Left ventricle myocardium inferior (tissue), 1 donor: ENCODE data around the gene LIN7B. TPM values are rescaled to one million over a fixed set of nuclear protein-coding genes. Genes with fewer than 3 reads are reported as not detected.
A peak's percentile ranks its signal among the peaks of the same experiment; 100 is the strongest.

Experiments
- DNase-seq: peaks from one replicate; pipeline ENCODE4 v3.0.0-alpha.2; 2020
- H3K27ac ChIP-seq: fragments of 200-600 bp; replicated peaks from 2 replicates; pipeline ENCODE4 v1.8.0; 2021
- H3K27me3 ChIP-seq: fragments of 200-600 bp; 2 replicates; pipeline ENCODE4 v1.8.0; 2021; ENCODE audit warnings: low read depth
- H3K36me3 ChIP-seq: fragments of 200-600 bp; 2 replicates; pipeline ENCODE4 v1.8.0; 2021
- H3K4me1 ChIP-seq: fragments of 200-600 bp; 2 replicates; pipeline ENCODE4 v1.8.0; 2021
- H3K4me3 ChIP-seq: fragments of 200-600 bp; 2 replicates; pipeline ENCODE4 v1.8.0; 2021; ENCODE audit warnings: mild to moderate bottlenecking, moderate library complexity
- H3K9me3 ChIP-seq: fragments of 200-600 bp; replicated peaks from 2 replicates; pipeline ENCODE4 v1.8.0; 2021
- intact Hi-C: fragments of 100-400 bp; cut with micrococcal nuclease; formaldehyde crosslinking; loops from one replicate; pipeline ENCODE4 v1.11.0; 2022
- total RNA-seq: library from RNA; stranded (reverse); fragmentation: NEBNext Ultra II Directional; extraction: Animal tissue kit (Norgen Biotek cat#: 25700); gene quantifications from one replicate; pipeline ENCODE4 v1.2.1, GENCODE V29; 2021
- TF ChIP-seq, protein P1 (sequence below): fragments of 200-600 bp; IDR thresholded peaks from 2 replicates; pipeline ENCODE4 v1.8.0; 2021; ENCODE audit warnings: antibody characterized with exemption, mild to moderate bottlenecking, borderline replicate concordance
- donor health status: DM: no; HTN: yes; CAD: no; lungs with severe emphysema.

The LIN7B gene
- total RNA-seq, 1 donor from 2014 or later: 23.4 TPM

- TF ChIP-seq, protein P1, sequence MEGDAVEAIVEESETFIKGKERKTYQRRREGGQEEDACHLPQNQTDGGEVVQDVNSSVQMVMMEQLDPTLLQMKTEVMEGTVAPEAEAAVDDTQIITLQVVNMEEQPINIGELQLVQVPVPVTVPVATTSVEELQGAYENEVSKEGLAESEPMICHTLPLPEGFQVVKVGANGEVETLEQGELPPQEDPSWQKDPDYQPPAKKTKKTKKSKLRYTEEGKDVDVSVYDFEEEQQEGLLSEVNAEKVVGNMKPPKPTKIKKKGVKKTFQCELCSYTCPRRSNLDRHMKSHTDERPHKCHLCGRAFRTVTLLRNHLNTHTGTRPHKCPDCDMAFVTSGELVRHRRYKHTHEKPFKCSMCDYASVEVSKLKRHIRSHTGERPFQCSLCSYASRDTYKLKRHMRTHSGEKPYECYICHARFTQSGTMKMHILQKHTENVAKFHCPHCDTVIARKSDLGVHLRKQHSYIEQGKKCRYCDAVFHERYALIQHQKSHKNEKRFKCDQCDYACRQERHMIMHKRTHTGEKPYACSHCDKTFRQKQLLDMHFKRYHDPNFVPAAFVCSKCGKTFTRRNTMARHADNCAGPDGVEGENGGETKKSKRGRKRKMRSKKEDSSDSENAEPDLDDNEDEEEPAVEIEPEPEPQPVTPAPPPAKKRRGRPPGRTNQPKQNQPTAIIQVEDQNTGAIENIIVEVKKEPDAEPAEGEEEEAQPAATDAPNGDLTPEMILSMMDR: no peak
- H3K4me3 ChIP-seq: peak overlapping the region; percentile 80
- H3K27ac ChIP-seq: peak overlapping the region; percentile 95
- peaks cover 64% of the 10 kb centered on the region for H3K4me1 ChIP-seq
- peak; percentile 65 for DNase-seq
- H3K36me3 ChIP-seq: no peaks in the 10 kb centered on the region
- H3K9me3 ChIP-seq: no peaks in the 10 kb centered on the region
- no peaks in the 10 kb centered on the region for H3K27me3 ChIP-seq
- intact Hi-C loops: no loop called here
These were observed 41.7 kb downstream of the LIN7B start for GRCh38 chr19:49155820-49156346.

DNA sequence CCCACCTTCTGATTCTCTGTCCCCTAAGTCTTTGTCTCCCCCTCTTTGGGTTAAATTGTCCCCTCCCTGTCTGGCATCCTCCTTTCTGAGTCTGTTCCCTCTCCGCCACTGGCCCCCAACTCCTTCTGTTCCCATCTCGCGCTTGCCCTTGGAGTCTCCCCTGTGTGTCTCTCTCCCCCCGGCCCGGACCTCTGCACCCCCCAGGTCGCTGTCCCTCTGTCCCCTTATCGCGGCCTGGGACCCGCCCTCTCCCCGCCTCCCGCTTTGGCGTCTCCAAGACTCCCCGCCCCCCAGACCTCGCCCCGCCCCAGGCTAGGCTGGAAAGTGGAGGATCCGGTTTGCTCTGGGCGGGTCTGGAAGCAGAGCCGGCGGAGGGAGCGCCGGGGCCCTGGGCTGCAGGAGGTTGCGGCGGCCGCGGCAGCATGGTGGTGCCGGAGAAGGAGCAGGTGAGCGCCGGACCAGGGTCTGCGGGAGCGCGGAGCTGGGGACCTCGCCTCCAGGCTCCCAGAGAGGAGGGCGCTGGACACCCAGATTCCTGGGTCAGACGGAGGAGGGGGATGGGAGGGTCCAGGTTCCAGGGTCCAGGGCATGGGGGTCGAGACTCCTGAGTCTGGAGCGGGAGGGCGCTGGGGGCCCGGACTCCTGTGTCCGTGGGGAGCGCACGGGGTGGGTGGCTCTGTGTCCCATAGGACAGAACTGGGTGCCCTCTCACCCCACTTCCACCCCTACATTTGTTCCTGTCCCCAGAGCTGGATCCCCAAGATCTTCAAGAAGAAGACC, 43.5 kb downstream of the LIN7B start, which contains the start of gene TRPM4:
Gene TRPM4 (plus strand): TSS at position 348 of the 780 bp plus-strand sequence. CDS start 75 bp downstream, at position 423.
- intact Hi-C loops: no loop called here
- TF ChIP-seq, protein P1: no peak

GRCh38 chr19:49160450-49161189, 46.5 kb downstream of the LIN7B start:
- Histone ChIP-seq H3K4me1 (peaks cover 62% of the 10 kb centered on the region), H3K36me3 (no peaks in the 10 kb centered on the region), H3K27ac (peak overlapping the region; percentile 97), H3K9me3 (no peaks in the 10 kb centered on the region), H3K4me3 (peak overlapping the region; percentile 93), H3K27me3 (no peaks in the 10 kb centered on the region)
- TF ChIP-seq, protein P1: no peak
- no peak for DNase-seq
- intact Hi-C loops: no loop called here

More for the DNA sequence above, 43.5 kb downstream of the LIN7B start, which contains the start of gene TRPM4:
- Histone ChIP-seq H3K36me3 (no peaks in the 10 kb centered on the region), H3K4me3 (peak within 1 kb of the TSS; percentile 93), H3K27me3 (no peaks in the 10 kb centered on the region), H3K9me3 (no peaks in the 10 kb centered on the region), H3K27ac (peak within 1 kb of the TSS; percentile 97), H3K4me1 (peaks cover 49% of the 10 kb centered on the region)
- peak; percentile 96 for DNase-seq

GRCh38 chr19:49161987-49162386, 47.8 kb downstream of the LIN7B start:
- Histone ChIP-seq H3K4me1 (peaks cover 68% of the 10 kb centered on the region), H3K9me3 (no peaks in the 10 kb centered on the region), H3K27me3 (no peaks in the 10 kb centered on the region), H3K36me3 (no peaks in the 10 kb centered on the region), H3K4me3 (no peak overlapping the region), H3K27ac (peak overlapping the region; percentile 52)
- DNase-seq: no peak
- TF ChIP-seq, protein P1: no peak
- intact Hi-C loops: no loop called here

DNA sequence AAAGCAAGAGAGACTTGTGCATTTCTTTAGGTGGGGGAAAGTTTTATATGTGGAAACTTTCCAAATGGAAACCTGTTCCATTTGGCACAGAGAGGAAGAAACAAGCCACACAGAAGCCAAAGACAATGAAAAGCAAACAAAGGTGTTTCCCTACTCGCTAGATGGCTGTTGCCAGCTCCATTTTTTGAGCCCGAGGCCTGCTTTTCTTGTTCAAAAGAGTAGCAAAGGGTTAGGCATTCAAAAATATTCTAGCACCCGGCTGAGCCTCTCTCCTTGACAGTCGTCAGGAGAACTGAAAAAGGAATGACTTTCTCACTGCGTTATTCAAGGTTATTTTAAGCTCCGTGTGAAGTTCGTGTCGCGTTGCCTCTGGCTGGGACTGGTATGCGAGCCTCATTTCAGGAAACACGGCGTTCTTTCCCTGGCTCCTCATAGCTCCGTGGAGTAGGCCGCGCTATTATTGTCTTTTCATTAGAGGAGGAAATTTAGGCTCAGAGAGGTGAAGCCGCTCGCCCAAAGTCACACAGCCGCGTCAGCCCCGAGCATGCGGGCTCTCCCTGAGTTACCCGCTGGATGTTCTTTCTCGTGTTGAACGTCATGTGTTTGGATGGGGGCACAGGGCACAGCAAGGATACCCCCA, 51.1 kb downstream of the LIN7B start:
- no peaks in the 10 kb centered on the region for H3K9me3 ChIP-seq
- peak overlapping the region; percentile 36 for H3K4me3 ChIP-seq
- H3K4me1 ChIP-seq: peaks cover 38% of the 10 kb centered on the region
- H3K36me3 ChIP-seq: peaks cover 24% of the 10 kb centered on the region
- H3K27ac ChIP-seq: peak overlapping the region; percentile 93
- no peaks in the 10 kb centered on the region for H3K27me3 ChIP-seq
- DNase-seq: peak; percentile 44
- intact Hi-C loops: no loop called here
- TF ChIP-seq, protein P1: no peak
